ENCODE measurements around the gene ERP29.

Gene ERP29

DNA sequence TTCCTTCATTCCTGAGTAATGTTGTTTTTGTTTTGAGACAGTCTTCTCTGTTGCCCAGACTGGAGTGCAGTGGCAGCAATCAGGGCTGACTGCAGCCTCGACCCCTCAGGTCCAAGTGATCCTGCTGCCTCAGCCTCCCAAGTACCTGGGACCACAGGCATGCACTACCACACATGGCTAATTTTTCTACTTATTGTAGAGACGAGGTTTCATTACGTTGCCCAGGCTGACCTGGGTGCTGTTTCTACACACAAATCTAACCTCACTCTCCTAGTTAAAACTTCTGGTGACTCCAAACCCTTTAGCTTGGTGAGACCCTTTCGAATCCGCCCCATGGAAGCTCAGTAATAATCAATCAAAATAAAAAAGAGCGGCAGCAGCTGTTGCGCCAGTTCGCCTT lies 1.5 kb upstream of the ERP29 start:
- no peak for DNase-seq (ENCODE audit: low read depth)
- peak overlapping the region; percentile 79 for H3K4me3 ChIP-seq (ENCODE audit: low read depth, low read length)
- TF ChIP-seq, protein P1, sequence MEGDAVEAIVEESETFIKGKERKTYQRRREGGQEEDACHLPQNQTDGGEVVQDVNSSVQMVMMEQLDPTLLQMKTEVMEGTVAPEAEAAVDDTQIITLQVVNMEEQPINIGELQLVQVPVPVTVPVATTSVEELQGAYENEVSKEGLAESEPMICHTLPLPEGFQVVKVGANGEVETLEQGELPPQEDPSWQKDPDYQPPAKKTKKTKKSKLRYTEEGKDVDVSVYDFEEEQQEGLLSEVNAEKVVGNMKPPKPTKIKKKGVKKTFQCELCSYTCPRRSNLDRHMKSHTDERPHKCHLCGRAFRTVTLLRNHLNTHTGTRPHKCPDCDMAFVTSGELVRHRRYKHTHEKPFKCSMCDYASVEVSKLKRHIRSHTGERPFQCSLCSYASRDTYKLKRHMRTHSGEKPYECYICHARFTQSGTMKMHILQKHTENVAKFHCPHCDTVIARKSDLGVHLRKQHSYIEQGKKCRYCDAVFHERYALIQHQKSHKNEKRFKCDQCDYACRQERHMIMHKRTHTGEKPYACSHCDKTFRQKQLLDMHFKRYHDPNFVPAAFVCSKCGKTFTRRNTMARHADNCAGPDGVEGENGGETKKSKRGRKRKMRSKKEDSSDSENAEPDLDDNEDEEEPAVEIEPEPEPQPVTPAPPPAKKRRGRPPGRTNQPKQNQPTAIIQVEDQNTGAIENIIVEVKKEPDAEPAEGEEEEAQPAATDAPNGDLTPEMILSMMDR (IDR thresholded peaks at IDR 0.05; ENCODE audit: control insufficient read depth, extremely low read depth, insufficient read depth), result no peak

DNA sequence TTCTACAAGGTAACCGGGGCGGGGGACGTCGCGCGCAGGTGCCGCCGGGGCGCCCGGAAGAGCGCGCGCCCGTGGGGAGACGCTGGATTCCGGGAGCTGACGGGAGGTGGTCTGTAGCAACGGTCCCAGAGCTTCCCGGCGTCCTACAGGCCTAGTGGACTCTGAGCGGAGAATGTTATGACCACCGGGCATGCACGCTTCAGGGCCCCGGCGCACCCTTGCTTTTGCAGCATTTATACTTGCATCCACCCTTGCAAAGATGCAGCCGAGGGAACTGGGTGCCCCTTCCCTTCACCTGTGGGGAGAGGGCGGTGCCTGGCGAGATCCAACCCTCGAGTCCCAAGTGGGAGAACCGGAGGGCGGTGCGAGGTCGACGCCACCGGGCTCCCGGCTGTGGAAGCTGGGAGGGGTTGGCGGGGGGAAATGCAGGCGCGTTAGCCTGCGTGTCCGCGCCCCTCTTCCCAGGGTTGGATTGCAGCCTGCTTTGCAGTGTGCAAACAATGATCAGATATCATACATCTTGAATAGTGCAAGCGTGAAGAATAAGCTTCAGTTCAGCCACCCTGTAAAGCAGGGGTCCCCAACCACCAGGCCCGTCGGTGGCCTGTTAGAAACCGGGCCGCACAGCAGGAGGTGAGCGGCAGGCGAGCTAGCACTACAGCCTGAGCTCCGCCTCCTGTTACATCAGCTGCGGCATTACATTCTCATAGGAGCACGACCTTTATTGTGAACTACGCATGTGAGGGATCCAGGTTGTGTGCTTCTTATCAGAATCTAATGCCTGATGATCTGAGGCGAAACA lies 576 bp downstream of the ERP29 start:
- DNase-seq (ENCODE audit: low read depth), result peak; percentile 78
- TF ChIP-seq, protein P1 (IDR thresholded peaks at IDR 0.05; ENCODE audit: control insufficient read depth, extremely low read depth, insufficient read depth), result no peak
- H3K4me3 ChIP-seq (ENCODE audit: low read depth, low read length), result peak overlapping the region; percentile 79

DNA sequence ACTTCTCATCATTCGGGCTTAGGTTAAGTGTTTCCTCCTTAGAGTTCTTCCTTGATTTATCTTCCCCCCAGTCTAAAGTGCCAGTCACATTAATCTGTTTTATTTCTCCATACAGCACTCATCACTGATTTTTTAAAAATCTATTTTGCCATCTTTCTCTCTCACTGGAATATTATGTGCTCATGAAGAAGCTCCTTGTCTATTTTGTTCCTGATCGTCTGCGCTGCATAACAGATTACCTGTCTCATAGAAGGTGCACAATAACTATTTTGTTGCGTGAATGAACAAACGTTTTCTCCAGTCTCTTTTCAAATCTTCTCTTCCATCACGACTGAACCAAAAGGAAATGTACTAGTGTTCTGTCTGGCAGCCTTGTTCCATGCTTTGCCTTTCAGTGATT lies 2.7 kb downstream of the ERP29 start:
- TF ChIP-seq, protein P1 (IDR thresholded peaks at IDR 0.05; ENCODE audit: control insufficient read depth, extremely low read depth, insufficient read depth), result no peak
- H3K4me3 ChIP-seq (ENCODE audit: low read depth, low read length), result no peak overlapping the region
- no peak for DNase-seq (ENCODE audit: low read depth)

DNA sequence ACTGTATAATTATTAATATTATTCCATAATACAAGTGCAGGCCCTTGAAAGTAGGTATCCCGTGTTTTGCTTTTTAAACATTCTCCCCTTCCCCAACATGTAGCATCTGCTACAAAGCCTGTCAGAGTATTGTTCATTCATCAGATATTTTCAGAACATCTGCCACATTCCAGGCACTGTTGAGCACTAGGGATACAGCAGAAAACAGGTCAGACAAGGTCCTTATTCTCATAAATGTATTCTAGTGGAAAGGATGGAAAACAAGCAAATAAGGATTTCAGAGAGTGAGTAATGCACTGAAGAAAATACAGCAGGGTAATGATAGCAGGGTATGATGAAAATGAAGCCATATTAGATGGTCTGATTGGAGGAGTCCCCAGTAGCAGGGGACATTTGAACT lies 3.8 kb downstream of the ERP29 start:
- TF ChIP-seq, protein P1 (IDR thresholded peaks at IDR 0.05; ENCODE audit: control insufficient read depth, extremely low read depth, insufficient read depth), result no peak
- no peak overlapping the region for H3K4me3 ChIP-seq (ENCODE audit: low read depth, low read length)
- DNase-seq (ENCODE audit: low read depth), result no peak

DNA sequence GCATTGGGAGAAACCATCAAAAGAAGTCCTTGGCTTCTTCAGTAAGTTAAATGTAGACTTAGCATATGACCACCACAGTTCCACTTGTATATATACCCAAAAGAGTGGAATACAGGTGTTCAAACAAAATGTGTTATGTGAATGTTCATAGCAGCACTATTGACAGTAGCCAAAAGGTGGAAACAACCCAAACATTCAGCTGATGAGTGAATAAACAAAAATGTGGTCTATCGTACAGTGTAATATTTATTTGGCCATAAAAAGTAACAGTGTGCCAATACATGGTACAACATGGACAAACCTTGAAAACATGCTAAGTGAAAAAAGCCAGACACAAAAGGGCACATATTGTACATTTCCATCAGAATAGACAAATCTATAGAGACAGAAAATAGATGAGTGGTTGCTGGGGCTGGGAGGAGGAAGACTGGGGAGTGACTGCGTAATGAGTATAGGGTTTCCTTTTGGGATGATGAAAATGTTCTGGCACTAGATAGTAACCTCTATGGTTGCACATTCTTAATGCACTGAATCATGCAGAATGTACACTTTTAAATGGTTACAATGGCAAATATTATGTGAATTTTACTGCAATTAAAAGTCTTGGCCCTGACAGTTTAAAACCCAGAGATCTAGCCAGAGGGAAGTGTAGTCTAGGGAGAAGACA lies 5.5 kb downstream of the ERP29 start:
- H3K4me3 ChIP-seq (ENCODE audit: low read depth, low read length), result no peak overlapping the region
- TF ChIP-seq, protein P1 (IDR thresholded peaks at IDR 0.05; ENCODE audit: control insufficient read depth, extremely low read depth, insufficient read depth), result no peak
- DNase-seq (ENCODE audit: low read depth), result peak; percentile 94

DNA sequence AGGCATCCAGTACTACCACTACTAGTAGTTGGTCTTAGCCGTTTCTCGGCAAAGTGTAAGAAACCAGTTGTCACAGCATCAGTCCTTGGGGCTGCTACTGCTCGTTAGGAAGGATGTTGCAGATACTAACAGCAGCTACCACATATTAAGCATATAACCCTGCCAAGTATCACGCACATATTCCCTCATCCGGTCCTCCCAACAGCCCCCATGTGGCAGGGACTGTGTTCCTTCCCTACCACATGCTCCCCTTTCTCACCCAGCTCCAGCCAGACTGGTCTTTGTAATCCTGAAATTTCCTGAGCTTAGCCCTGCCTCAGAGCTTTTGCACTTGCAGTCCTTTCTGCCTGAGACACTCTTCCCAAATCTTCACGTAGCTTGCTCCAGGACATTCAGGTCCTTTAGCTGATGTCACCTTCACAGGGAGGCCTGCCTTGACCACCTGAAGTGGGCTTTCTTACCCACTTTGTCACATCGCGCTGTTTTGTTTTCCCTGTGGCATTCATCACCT lies 7.8 kb downstream of the ERP29 start:
- TF ChIP-seq, protein P1 (IDR thresholded peaks at IDR 0.05; ENCODE audit: control insufficient read depth, extremely low read depth, insufficient read depth), result no peak
- H3K4me3 ChIP-seq (ENCODE audit: low read depth, low read length), result no peak overlapping the region
- no peak for DNase-seq (ENCODE audit: low read depth)

Data from LNCaP clone FGC (cell line).